Ishikawa (cell line): Measurements from ENCODE around the gene PTPRE.

Experiments
- CEBPB ChIP-seq: IDR thresholded peaks from 2 replicates; pipeline ENCODE4 v1.6.1; 2012
- CREB1 ChIP-seq: IDR thresholded peaks from 2 replicates; pipeline ENCODE4 v1.6.1; 2012; ENCODE audit warnings: low read depth
- EGR1 ChIP-seq: IDR thresholded peaks from 2 replicates; pipeline ENCODE4 v1.6.1; 2012
- EP300 ChIP-seq: IDR thresholded peaks from 2 replicates; pipeline ENCODE4 v1.6.1; 2012; ENCODE audit warnings: borderline replicate concordance
- FOXM1 ChIP-seq: IDR thresholded peaks from 2 replicates; pipeline ENCODE4 v1.6.1; 2012; ENCODE audit warnings: low read depth, borderline replicate concordance
- MAX ChIP-seq: IDR thresholded peaks from 2 replicates; pipeline ENCODE4 v1.6.1; 2012
- NFIC ChIP-seq: IDR thresholded peaks from 2 replicates; pipeline ENCODE4 v1.6.1; 2012
- RAD21 ChIP-seq: IDR thresholded peaks from 2 replicates; pipeline ENCODE4 v1.6.1; 2012; ENCODE audit warnings: low read depth
- REST ChIP-seq: IDR thresholded peaks from 2 replicates; pipeline ENCODE4 v1.6.1; 2012; ENCODE audit warnings: low read depth, mild to moderate bottlenecking
- TAF1 ChIP-seq: IDR thresholded peaks from 2 replicates; pipeline ENCODE4 v1.6.1; 2012; ENCODE audit warnings: low read depth, mild to moderate bottlenecking
- TCF12 ChIP-seq: IDR thresholded peaks from 2 replicates; pipeline ENCODE4 v1.6.1; 2012; ENCODE audit warnings: low read depth
- TEAD4 ChIP-seq: IDR thresholded peaks from 2 replicates; pipeline ENCODE4 v1.6.1; 2012
- USF1 ChIP-seq: IDR thresholded peaks from 2 replicates; pipeline ENCODE4 v1.6.1; 2012
- YY1 ChIP-seq: IDR thresholded peaks from 2 replicates; pipeline ENCODE4 v1.6.1; 2012; ENCODE audit warnings: low read depth

GRCh38 chr10:127993056-127993690, 86.3 kb downstream of the PTPRE start:
- TF ChIP-seq RAD21 (no peak), FOXM1 (no peak), REST (no peak), USF1 (no peak), TAF1 (no peak), YY1 (no peak), TEAD4 (no peak), EP300 (no peak), EGR1 (no peak), NFIC (no peak), MAX (no peak), CEBPB (no peak), TCF12 (no peak), CREB1 (no peak)
